ENCODE data around the gene PROSER2.
"Not testable (repeated sequence)": the region's sequence is repeated elsewhere in the genome, so short reads cannot be mapped to it uniquely, and the experiment has no call there.

PROSER2 gene

GRCh38 chr10:11838298-11838852 is 15.2 kb downstream of the PROSER2 start:
- no peak for DNase-seq

GRCh38 chr10:11841375-11841774 is 18.2 kb downstream of the PROSER2 start:
- DNase-seq = no peak

GRCh38 chr10:11842411-11842810 is 19.3 kb downstream of the PROSER2 start:
- no peak for DNase-seq

- DNase-seq = no peak
These were observed 22.0 kb downstream of the PROSER2 start for GRCh38 chr10:11845113-11845512.

- no peak for DNase-seq
These were observed 23.4 kb downstream of the PROSER2 start for GRCh38 chr10:11846542-11846941.

- DNase-seq = no peak
These were observed 26.1 kb downstream of the PROSER2 start for GRCh38 chr10:11849277-11849676.

GRCh38 chr10:11849911-11850310 is 26.8 kb downstream of the PROSER2 start:
- DNase-seq = no peak

- no peak for DNase-seq
These were observed 28.8 kb downstream of the PROSER2 start for GRCh38 chr10:11851910-11852309.

- not testable (repeated sequence) for DNase-seq
These were observed 29.5 kb downstream of the PROSER2 start for GRCh38 chr10:11852637-11853036.

GRCh38 chr10:11853468-11853867 is 30.3 kb downstream of the PROSER2 start:
- DNase-seq = no peak

- DNase-seq = no peak
These were observed 31.1 kb downstream of the PROSER2 start for GRCh38 chr10:11854301-11854700.

- no peak for DNase-seq
These were observed 32.9 kb downstream of the PROSER2 start for GRCh38 chr10:11856089-11856488.

- DNase-seq = no peak
These were observed 33.5 kb downstream of the PROSER2 start for GRCh38 chr10:11856678-11857077.

GRCh38 chr10:11858093-11858492 is 34.9 kb downstream of the PROSER2 start:
- DNase-seq = no peak

- DNase-seq = no peak
These were observed 38.2 kb downstream of the PROSER2 start for GRCh38 chr10:11861341-11861740.

- DNase-seq = no peak
These were observed 38.8 kb downstream of the PROSER2 start for GRCh38 chr10:11861811-11862428.

- no peak for DNase-seq
These were observed 40.4 kb downstream of the PROSER2 start for GRCh38 chr10:11863353-11864109.

- no peak for DNase-seq
These were observed 41.6 kb downstream of the PROSER2 start for GRCh38 chr10:11864727-11865126.

- DNase-seq = no peak
These were observed 42.4 kb downstream of the PROSER2 start for GRCh38 chr10:11865561-11865960.

GRCh38 chr10:11866199-11866925 is 43.2 kb downstream of the PROSER2 start:
- DNase-seq = no peak

- DNase-seq = no peak
These were observed 46.1 kb downstream of the PROSER2 start for GRCh38 chr10:11869219-11869618.

- peak; percentile 26 for DNase-seq
These were observed 46.7 kb downstream of the PROSER2 start for GRCh38 chr10:11869743-11870460.

GRCh38 chr10:11870461-11870780 is 47.3 kb downstream of the PROSER2 start:
- no peak for DNase-seq

Data from fibroblast of skin of right biceps (primary cell).